Gastrocnemius medialis (tissue), 4 donors: Measurements from ENCODE around the gene TBR1.

Experiments used
- CTCF ChIP-seq, 5 experiments: fragments of 450-650 bp in 3 of 5; fragments of 200-600 bp in 2 of 5; sonication (generic) in 2 of 5; IDR thresholded peaks in 4 of 5; conservative IDR thresholded peaks in 1 of 5; 1 replicate in 4 of 5; 2 replicates in 1 of 5; pipeline ENCODE4 v1.5.1; 2016 to 2019; ENCODE audit warnings: antibody characterized with exemption in 5 of 5, mild to moderate bottlenecking in 3 of 5, moderate library complexity in 3 of 5
- POLR2A ChIP-seq, 2 donors: fragments of 450-650 bp; IDR thresholded peaks; one replicate each; pipeline ENCODE4 v1.6.1; 2017; ENCODE audit warnings: antibody characterized with exemption in 2 of 2, mild to moderate bottlenecking in 2 of 2, moderate library complexity in 2 of 2

- TF ChIP-seq CTCF (IDR thresholded peaks at IDR 0.05 in 4 of 5, conservative IDR thresholded peaks at IDR 0.05 in 1 of 5) (no peak), POLR2A (IDR thresholded peaks at IDR 0.05) (no peak)
Observed at GRCh38 chr2:161474920-161475319, 58.8 kb downstream of the TBR1 start.
